GM12878 (cell line): ENCODE measurements around the gene HIF3A. TPM values are rescaled to one million over a fixed set of nuclear protein-coding genes. Genes with fewer than 3 reads are reported as not detected.

Experiments used
- ATAC-seq: fragments of 200-7000 bp; cut with Tn5 transposase; 3 replicates; pipeline ENCODE4 v1.9.1; 2020; ENCODE audit warnings: mild to moderate bottlenecking, moderate library complexity
- BruUV-seq: library from RNA; stranded (reverse); fragments of 400-500 nt; replicated peaks from 2 replicates; lab custom pipeline; 2021; lab: Mats Ljungman, UMichigan
- CTCF ChIA-PET: fragments of 300-600 bp; sonication (Branson Sonifier 250); formaldehyde crosslinking; extraction: SDS; loops from one replicate; lab custom pipeline; 2021; ENCODE audit warnings: inconsistent platforms; lab: Yijun Ruan, JAX
- POLR2A ChIA-PET: fragments of 350-600 bp; formaldehyde crosslinking; extraction: SDS; loops from one replicate; lab custom pipeline; 2021; ENCODE audit warnings: inconsistent platforms; lab: Charles Lee
- RAD21 ChIA-PET: fragments of 300-600 bp; sonication (Branson Sonifier 250); formaldehyde crosslinking; loops from one replicate; lab custom pipeline; 2023; ENCODE audit warnings: antibody characterized with exemption; ENCODE audit not compliant: unreplicated experiment; lab: Charles Lee
- SMC1A ChIA-PET: fragments of 300-600 bp; sonication (Branson Sonifier 250); formaldehyde crosslinking; loops from one replicate; lab custom pipeline; 2023; ENCODE audit not compliant: unreplicated experiment, uncharacterized antibody; lab: Charles Lee
- DNase-seq: peaks from one replicate; pipeline ENCODE4 v3.0.0-alpha.2; 2011; ENCODE audit warnings: low read depth, low spot score
- FAIRE-seq: peaks from 3 replicates; lab custom pipeline; 2011; peaks lifted over from hg19 to GRCh38; lab: Jason Lieb, UNC
- H2AFZ ChIP-seq: 2 replicates; pipeline ENCODE4 v1.6.0; 2011; ENCODE audit warnings: low read depth, low read length, control low read depth; ENCODE audit not compliant: control insufficient read depth
- H3K27ac ChIP-seq: 2 replicates; pipeline ENCODE4 v1.5.1; 2011; ENCODE audit warnings: control low read depth; ENCODE audit not compliant: control insufficient read depth, insufficient read depth
- H3K27me3 ChIP-seq, 2 experiments: replicated peaks in 1 of 2; 2 replicates each; pipeline versions ENCODE4 v1.6.0 to v1.6.1; 2011; ENCODE audit warnings: low read length in 1 of 2; ENCODE audit not compliant: control insufficient read depth in 2 of 2, insufficient read depth in 2 of 2
- H3K36me3 ChIP-seq, 2 experiments: 2 replicates each; pipeline ENCODE4 v1.5.1; 2011; ENCODE audit warnings: low read length in 1 of 2; ENCODE audit not compliant: control insufficient read depth in 2 of 2, insufficient read depth in 2 of 2
- H3K4me1 ChIP-seq: 2 replicates; pipeline ENCODE4 v1.6.1; 2011; ENCODE audit warnings: mild to moderate bottlenecking, low read length, moderate library complexity, mixed read lengths; ENCODE audit not compliant: control insufficient read depth, insufficient read depth
- H3K4me2 ChIP-seq: 2 replicates; pipeline ENCODE4 v1.6.0; 2011; ENCODE audit warnings: control low read depth; ENCODE audit not compliant: control insufficient read depth, insufficient read depth
- H3K4me3 ChIP-seq: fragments of 200-600 bp; sonication (generic); 2 replicates; pipeline ENCODE4 v1.5.1; 2016
- H3K79me2 ChIP-seq: 2 replicates; pipeline ENCODE4 v1.6.0; 2011; ENCODE audit warnings: low read length; ENCODE audit not compliant: control insufficient read depth, insufficient read depth
- H3K9ac ChIP-seq: 2 replicates; pipeline ENCODE4 v1.8.0; 2011; ENCODE audit warnings: low read length, control low read depth, mixed read lengths; ENCODE audit not compliant: control insufficient read depth, insufficient read depth
- H3K9me3 ChIP-seq: replicated peaks from 3 replicates; pipeline ENCODE4 v1.5.1; 2011; ENCODE audit warnings: mild to moderate bottlenecking, low read length; ENCODE audit not compliant: control insufficient read depth, insufficient read depth
- H4K20me1 ChIP-seq: 2 replicates; pipeline ENCODE4 v1.6.0; 2011; ENCODE audit not compliant: control insufficient read depth, insufficient read depth
- BMI1 ChIP-seq: fragments of 450-650 bp; IDR thresholded peaks from 2 replicates; pipeline ENCODE4 v1.6.1; 2016; ENCODE audit warnings: mild to moderate bottlenecking, moderate library complexity, borderline replicate concordance
- KAT2A ChIP-seq: conservative IDR thresholded peaks from 2 replicates; pipeline ENCODE4 v1.6.1; 2011; ENCODE audit warnings: low read depth, low read length; ENCODE audit not compliant: control insufficient read depth
- MTA2 ChIP-seq: fragments of 450-650 bp; IDR thresholded peaks from 2 replicates; pipeline ENCODE4 v1.6.1; 2016; ENCODE audit warnings: low read depth, mild to moderate bottlenecking, moderate library complexity
- NR2C1 ChIP-seq: fragments of 450-650 bp; IDR thresholded peaks from 2 replicates; pipeline ENCODE4 v1.6.1; 2017; ENCODE audit warnings: antibody characterized with exemption, mild to moderate bottlenecking, moderate library complexity
- RAD21 ChIP-seq: IDR thresholded peaks from 2 replicates; pipeline ENCODE4 v1.6.1; 2011; ENCODE audit warnings: mild to moderate bottlenecking, low read depth, low read length, moderate library complexity; ENCODE audit not compliant: insufficient read depth
- SRF ChIP-seq, 2 experiments: IDR thresholded peaks; 2 replicates each; pipeline ENCODE4 v1.6.1; 2011; ENCODE audit warnings: low read depth in 2 of 2, low read length in 2 of 2, mild to moderate bottlenecking in 1 of 2, moderate library complexity in 1 of 2
- TCF7 ChIP-seq: IDR thresholded peaks from 2 replicates; pipeline ENCODE4 v1.6.1; 2014; ENCODE audit warnings: antibody characterized with exemption, borderline replicate concordance
- WGBS: methylation state at CpG from one replicate; pipeline ENCODE4 v1.1.6; 2016; ENCODE audit warnings: low lambda C conversion rate; ENCODE audit not compliant: insufficient replicate concordance, insufficient coverage; ENCODE audit errors: missing lambda C conversion rate; 5-methylcytosine and 5-hydroxymethylcytosine counted together
- in situ Hi-C: fragments of 300-500 bp; cut with MboI; formaldehyde crosslinking; loops from 9 replicates; pipeline ENCODE4 v1.14.3; 2018; ENCODE audit warnings: mixed read lengths
- intact Hi-C: fragments of 100-400 bp; cut with micrococcal nuclease; formaldehyde crosslinking; loops from one replicate; pipeline ENCODE4 v1.14.2; 2022; ENCODE audit not compliant: unreplicated experiment
- polyA plus RNA-seq, 11 experiments: library from polyadenylated mRNA; depleted of rRNA in 4 of 11; unstranded in 6 of 11; stranded (reverse) in 5 of 11; fragments of >200 nt; fragmentation: Nextera tagmentation in 4 of 11; fragmentation: Illumina TruSeq in 1 of 11; extraction: Ambion mirVana in 4 of 11; extraction: Trizol in 1 of 11; gene quantifications; 1 replicate in 1 of 11; 2 replicates in 10 of 11; pipeline versions ENCODE4 v1.2.1 to v1.2.3, GENCODE V29; 2011 to 2016; ENCODE audit warnings: inconsistent platforms in 2 of 11, missing spikeins in 2 of 11, low read depth in 1 of 11
- total RNA-seq, 4 experiments: library from RNA; depleted of rRNA in 3 of 4; stranded (reverse); fragments of >200 nt in 3 of 4; fragmentation: Illumina TruSeq in 1 of 4; extraction: Trizol in 1 of 4; gene quantifications; 2 replicates each; pipeline versions ENCODE4 v1.2.1 to v1.2.3, GENCODE V29; 2013 to 2021
- TF ChIP-seq, protein P1 (sequence below): IDR thresholded peaks from 2 replicates; pipeline ENCODE4 v1.6.1; 2011; ENCODE audit warnings: low read depth, low read length, improper control_type of control experiment, borderline replicate concordance
- TF ChIP-seq, protein P2 (sequence below): IDR thresholded peaks from 2 replicates; pipeline ENCODE4 v1.6.1; 2012; ENCODE audit warnings: low read depth, low read length, improper control_type of control experiment
- TF ChIP-seq, protein P3 (sequence below): fragments of 450-650 bp; formaldehyde crosslinking; IDR thresholded peaks from 2 replicates; pipeline ENCODE4 v1.4.0; 2020; ENCODE audit warnings: mild to moderate bottlenecking, moderate library complexity

Gene HIF3A
- total and polyA plus RNA-seq, 10 of the 15 experiments (the other 5 are each of a cell fraction or from before 2014, with no cell fraction given) = 0.03 to 0.20 (median 0.06) TPM; not detected in 5

DNA sequence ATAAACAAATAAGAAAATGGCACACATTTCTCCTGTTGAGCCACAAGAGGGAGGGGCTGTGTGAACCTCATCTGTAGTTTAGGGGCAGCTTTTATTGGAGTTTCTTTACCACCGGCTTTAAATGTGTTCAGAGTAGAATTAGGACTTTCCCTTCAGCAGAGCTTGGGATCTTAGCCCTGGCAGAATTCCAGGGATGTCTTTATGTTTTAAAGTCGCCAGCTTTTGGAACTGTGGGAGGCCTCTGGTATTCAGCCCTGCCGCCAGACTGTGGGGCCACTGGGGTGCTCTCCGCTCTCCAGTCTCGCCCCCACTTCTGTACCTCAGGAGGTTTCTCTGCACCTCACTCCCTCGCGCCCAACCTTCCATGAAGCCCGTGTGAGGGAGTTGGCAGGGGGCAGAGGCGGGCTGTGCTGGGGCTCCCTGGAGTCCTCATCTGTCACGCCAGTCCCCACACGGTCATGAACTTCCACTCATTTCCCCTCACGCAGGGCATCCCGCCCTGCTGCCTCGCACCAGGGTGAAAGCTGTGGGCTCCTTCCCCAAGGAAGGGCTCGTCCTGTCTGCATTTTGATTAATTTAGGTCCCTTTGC lies 85.0 kb downstream of the HIF3A start:
- Histone ChIP-seq H3K9ac (no peak overlapping the region), H3K4me1 (no peaks in the 10 kb centered on the region), H4K20me1 (no peaks in the 10 kb centered on the region), H3K4me2 (no peak overlapping the region), H2AFZ (no peak overlapping the region), H3K9me3 (no peaks in the 10 kb centered on the region), H3K27ac (no peak overlapping the region), H3K36me3 (peaks cover 28 to 31% of the 10 kb centered on the region in 2 experiments), H3K4me3 (no peak overlapping the region), H3K79me2 (no peaks in the 10 kb centered on the region), H3K27me3 (no peaks in the 10 kb centered on the region)
- in situ Hi-C loops = no loop called here
- DNase-seq (no peak), ATAC-seq (no peak), FAIRE-seq (no peak)
- WGBS = 95% methylated on average over 15 of the region's 15 CpGs
- TF ChIP-seq MTA2 = no peak
- no peak for TF ChIP-seq RAD21
- no peak for TF ChIP-seq BMI1
- no peak for TF ChIP-seq NR2C1
- TF ChIP-seq TCF7 = no peak
- TF ChIP-seq, protein P1, sequence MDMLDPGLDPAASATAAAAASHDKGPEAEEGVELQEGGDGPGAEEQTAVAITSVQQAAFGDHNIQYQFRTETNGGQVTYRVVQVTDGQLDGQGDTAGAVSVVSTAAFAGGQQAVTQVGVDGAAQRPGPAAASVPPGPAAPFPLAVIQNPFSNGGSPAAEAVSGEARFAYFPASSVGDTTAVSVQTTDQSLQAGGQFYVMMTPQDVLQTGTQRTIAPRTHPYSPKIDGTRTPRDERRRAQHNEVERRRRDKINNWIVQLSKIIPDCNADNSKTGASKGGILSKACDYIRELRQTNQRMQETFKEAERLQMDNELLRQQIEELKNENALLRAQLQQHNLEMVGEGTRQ = no peak
- no peak for TF ChIP-seq KAT2A
- TF ChIP-seq, protein P2, sequence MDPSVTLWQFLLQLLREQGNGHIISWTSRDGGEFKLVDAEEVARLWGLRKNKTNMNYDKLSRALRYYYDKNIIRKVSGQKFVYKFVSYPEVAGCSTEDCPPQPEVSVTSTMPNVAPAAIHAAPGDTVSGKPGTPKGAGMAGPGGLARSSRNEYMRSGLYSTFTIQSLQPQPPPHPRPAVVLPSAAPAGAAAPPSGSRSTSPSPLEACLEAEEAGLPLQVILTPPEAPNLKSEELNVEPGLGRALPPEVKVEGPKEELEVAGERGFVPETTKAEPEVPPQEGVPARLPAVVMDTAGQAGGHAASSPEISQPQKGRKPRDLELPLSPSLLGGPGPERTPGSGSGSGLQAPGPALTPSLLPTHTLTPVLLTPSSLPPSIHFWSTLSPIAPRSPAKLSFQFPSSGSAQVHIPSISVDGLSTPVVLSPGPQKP = no peak
- no peak for TF ChIP-seq SRF (IDR thresholded peaks at IDR 0.05; ENCODE audit: low read depth in 2 of 2, low read length in 2 of 2)
- TF ChIP-seq, protein P3, sequence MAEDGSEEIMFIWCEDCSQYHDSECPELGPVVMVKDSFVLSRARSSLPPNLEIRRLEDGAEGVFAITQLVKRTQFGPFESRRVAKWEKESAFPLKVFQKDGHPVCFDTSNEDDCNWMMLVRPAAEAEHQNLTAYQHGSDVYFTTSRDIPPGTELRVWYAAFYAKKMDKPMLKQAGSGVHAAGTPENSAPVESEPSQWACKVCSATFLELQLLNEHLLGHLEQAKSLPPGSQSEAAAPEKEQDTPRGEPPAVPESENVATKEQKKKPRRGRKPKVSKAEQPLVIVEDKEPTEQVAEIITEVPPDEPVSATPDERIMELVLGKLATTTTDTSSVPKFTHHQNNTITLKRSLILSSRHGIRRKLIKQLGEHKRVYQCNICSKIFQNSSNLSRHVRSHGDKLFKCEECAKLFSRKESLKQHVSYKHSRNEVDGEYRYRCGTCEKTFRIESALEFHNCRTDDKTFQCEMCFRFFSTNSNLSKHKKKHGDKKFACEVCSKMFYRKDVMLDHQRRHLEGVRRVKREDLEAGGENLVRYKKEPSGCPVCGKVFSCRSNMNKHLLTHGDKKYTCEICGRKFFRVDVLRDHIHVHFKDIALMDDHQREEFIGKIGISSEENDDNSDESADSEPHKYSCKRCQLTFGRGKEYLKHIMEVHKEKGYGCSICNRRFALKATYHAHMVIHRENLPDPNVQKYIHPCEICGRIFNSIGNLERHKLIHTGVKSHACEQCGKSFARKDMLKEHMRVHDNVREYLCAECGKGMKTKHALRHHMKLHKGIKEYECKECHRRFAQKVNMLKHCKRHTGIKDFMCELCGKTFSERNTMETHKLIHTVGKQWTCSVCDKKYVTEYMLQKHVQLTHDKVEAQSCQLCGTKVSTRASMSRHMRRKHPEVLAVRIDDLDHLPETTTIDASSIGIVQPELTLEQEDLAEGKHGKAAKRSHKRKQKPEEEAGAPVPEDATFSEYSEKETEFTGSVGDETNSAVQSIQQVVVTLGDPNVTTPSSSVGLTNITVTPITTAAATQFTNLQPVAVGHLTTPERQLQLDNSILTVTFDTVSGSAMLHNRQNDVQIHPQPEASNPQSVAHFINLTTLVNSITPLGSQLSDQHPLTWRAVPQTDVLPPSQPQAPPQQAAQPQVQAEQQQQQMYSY (CRISPR knock-in tag) = no peak
- BruUV-seq = no TSS peak
- ChIA-PET CTCF (interaction anchor here (1.2 kb wide), 1 partner anchor 35 kb away, joined by 4 read pairs; the partner anchor contains the start of gene PPP5C), SMC1A (interaction anchor here (1.2 kb wide), 1 partner anchor 106 kb away, joined by 3 read pairs; no protein-coding TSS in a partner anchor), POLR2A (no interaction called here), RAD21 (no interaction called here)
- intact Hi-C loops = no loop called here
